ENCODE measurements around the gene ZSCAN2.
"Not testable (repeated sequence)": the region's sequence is repeated elsewhere in the genome, so short reads cannot be mapped to it uniquely, and the experiment has no call there.

ZSCAN2 gene

DNA sequence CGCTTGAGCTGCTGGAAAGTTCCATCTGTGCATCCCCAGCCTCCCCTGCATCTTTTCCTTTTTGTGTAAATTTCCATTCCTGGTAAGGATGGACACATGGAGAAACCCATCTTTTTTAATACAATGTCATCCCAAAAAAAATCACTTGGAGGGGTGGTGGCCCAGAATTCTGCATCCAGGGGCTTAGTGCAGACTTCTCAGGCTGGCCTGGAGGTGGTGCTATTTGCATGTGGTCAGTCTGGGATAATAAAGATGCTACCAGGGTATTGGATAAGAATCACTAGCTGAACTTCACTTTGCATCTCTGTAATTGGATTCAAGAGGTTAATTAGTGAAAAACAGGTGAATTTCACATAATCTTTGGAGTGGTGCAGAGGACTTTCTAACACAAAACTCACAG, 1.8 kb upstream of the ZSCAN2 start:
- peak; percentile 33 for DNase-seq

DNA sequence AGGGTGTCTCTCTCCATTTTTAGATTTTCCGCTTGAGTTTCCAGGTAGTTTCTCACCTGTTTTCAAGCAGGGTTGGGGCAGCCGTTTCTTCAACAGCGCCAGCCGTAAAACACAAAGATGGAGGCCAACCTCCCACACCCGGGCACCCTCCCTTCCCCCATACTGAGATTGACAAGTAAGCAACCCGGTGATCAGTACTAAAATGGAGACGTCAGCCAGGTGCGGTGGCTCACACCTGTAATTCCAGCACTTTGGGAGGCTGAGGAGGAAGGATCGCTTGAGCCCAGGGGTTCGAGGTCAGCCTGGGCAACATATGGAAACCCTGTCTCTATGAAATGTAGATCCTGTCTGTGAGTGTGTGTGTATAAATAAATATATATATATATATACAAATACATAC, 903 bp upstream of the ZSCAN2 start:
- DNase-seq = no peak

DNA sequence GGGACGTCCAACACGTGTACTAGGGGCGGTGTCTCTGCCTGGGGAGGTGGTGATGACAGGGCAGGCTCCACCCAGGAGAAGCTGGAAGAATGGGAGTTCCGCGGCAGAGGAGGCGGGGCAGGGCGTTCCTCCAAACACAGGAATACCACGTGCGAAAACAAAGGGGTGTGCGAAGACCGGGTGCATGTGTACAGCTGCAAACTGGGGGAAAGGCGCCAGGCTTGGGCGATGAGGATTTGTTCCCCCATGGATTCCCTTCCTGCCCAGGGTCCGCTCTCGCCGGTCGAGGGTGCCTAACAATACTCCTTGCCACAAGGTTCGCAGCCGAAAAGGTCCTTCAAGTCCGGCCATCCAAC, 500 bp upstream of the ZSCAN2 start:
- DNase-seq = peak; percentile 78

DNA sequence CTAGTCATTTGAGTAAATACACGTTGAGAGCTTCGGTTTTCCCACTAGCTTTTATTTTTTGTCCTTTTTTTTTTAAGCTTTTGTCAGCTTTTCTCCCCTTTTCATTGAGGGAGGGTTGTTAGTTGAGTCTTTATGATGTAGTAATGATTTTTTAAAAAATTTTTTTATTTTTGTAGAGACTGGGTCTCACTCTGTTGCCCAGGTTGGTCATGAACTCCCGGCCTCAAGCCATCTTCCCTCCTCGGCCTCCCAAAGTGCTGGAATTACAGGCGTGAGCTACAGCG, 688 bp downstream of the ZSCAN2 start:
- DNase-seq = no peak

DNA sequence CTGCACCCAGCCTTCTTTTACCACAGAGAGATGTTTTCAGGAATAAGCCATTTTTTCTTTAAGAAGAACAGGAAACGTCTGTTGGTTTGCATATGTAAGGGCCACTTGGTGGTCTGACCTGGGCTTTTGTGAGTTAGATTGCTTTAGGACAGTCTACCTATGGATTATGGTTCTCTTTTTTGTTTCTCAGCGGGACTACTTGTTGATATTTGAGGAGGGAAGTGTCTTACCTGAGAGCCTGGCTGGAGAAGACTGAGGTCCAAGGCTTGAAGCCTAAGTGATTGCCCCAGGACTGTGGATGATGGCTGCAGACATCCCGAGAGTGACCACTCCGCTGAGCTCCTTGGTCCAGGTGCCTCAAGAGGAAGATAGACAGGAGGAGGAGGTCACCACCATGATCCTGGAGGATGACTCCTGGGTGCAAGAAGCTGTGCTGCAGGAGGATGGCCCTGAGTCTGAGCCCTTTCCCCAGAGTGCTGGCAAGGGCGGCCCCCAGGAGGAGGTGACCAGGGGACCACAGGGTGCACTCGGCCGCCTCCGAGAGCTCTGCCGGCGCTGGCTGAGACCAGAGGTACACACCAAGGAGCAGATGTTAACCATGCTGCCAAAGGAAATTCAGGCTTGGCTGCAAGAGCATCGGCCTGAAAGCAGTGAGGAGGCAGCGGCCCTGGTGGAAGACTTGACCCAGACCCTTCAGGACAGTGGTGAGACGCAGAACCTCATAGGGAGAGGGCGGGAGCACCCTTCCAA, 3.0 kb downstream of the ZSCAN2 start:
- no peak for DNase-seq

DNA sequence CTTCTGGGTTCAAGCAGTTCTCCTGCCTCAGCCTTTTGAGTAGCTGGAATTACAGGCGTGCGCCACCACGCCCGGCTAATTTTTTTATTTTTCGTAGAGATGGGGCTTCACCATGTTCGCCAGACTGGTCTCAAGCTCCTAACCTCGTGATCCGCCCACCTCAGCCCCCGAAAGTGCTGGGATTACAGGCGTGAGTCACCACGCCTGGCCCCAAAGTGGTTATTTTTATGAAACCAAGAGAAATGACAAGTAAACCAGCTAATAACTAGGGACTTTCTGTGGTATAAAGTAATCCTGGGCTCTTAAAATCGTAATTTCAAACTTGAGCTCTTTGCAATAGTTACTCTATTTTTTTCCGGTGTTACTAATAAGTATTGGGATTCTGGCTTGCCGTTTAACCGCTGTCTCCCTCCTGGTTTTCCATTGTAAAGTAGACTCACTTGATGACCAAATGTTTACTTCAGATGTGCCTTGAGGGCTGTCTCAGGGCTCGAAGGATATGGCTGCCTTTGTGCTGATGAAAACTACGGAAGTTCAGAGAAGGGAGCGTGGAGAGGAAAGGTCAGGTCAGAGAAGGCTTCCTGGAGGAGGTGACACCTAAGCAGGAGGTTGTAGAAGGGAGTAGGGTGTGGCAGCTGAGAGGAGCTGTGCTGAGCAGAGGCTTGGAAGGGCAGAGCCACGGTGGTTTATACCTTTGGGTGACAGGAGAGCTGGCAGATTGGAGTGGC, 4.2 kb downstream of the ZSCAN2 start:
- peak; percentile 21 for DNase-seq

DNA sequence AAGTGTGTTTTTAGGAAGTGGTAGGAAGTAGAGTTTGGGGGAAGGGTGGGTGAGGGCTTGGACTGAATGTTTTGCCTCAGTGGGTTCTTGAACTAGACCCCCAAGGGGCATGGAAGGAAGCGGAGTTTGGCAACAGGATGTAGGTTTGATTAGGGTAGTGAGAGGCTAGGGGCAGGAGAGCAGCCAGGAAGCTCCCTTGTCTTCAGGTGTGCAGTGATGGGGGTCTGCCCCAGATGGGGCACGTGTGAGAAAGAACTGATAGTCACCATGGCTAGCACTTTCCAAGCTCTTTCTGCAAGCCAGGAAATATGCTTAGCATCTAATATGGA, 4.7 kb downstream of the ZSCAN2 start:
- no peak for DNase-seq

DNA sequence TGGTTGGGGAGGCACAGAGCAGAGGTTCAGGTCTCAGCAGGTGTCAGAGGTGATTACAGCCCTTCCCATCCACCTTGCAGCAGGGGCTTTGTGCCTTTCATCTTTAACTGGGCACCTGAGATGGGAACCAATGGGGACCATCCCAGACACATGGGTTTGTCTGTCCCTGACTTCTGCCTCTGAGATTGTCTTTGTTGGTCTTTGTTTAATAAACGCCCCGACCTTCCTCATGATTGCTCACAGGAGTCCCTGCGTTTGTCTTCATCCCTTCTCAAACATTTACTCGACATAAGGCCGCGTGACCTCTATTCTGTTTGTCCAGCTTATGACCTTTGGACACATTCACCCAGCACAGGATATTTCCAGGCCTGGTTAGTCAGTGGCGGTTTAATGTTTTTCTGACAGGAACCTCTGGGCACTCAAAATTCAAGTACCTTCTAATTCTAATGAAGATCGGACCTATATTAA, 5.9 kb downstream of the ZSCAN2 start:
- no peak for DNase-seq

DNA sequence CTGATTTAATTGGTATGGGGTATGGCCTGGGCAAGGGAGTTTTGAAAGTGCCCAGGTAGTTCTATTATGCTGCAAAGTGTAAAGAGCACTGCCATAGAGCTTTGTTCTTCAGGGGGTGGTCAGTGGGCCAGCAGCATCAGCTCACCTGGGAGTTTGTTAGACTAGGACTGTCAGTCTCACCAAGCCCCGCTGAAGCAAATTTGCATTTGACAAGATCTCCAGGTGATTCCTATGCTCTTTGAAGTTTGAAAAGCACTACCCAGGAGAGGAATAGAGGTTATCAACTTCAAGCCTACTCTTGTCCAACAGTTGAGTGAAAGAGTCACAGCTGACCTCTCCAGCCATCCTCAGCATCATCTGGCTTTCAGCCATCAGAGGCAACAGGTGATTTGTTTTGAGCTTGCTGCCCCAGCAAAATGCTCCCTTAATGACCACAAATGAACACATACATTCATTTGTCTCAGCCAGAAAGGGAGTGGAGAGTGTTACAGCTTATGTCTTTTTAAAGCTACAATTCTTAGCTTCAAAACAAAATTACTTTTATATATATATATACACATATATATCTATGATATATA, 8.0 kb downstream of the ZSCAN2 start:
- DNase-seq = no peak

DNA sequence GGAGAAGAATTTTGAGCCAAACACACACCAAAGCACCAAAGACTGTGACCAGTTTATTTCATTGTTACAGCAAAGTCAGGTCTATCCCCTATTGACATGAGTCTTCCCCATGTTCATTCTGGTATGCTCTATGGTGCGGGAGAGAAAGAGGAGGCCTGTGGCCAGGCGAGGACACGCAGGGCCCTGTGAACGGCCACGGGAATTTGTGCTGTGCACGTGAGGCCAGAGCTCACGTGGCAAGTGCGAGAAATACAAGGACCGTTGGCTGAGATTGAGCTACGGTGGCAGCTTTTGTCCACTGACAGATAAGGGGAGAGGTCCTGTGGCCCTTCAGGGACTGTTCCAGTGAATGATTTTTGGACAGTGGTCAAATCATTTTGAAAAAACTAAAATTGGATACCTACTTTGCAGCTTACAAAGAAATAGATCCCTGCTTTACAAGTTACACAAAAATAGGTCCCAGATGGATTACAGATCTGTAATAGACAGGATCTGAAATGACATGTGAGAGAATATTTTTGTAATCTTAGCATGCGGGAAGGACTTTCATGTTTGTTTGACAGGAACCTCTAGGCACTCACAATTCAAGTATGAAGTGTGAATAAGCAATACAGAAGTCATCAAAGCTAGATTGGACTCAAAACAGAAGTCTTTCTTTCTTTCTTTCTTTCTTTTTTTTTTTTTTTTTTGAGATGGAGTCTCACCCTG, 9.2 kb downstream of the ZSCAN2 start:
- DNase-seq = no peak

DNA sequence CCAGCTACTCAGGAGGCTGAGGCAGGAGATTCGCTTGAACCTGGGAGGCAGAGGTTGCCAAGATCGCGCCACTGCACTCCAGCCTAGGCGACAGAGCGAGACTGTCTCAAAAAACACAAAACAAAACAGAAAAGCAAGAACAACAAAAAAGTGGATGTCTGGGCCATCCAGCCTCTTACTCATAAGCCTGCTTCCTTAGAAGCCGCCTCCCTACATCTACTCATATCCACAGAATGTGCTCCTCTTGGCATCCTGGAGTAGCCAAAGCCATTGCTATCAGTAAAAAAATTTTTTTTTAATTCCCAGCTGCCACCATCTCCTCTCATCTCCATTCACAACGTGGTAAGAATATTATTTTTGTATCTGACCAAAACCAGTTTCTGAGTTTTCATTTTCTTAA, 10.8 kb downstream of the ZSCAN2 start:
- no peak for DNase-seq

DNA sequence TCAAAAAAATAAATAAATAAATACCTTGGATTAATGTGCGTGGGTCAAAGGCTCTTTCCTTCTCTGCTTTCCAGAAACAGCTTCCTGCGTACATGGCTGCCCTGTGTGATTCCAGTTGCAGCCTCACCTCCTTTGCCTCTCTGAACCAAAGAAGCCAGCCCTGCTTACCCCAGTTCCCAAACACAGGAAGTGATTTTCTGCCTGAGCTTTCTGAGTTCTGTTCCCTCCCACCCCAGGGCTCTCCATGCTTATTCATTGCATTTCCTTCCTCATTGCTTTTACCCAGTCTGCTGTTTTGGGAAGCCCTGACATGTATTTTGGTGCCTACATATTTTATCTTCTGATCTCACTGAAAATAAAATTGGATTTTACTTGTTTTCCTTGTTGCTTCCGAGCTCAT, 15.4 kb downstream of the ZSCAN2 start:
- no peak for DNase-seq

DNA sequence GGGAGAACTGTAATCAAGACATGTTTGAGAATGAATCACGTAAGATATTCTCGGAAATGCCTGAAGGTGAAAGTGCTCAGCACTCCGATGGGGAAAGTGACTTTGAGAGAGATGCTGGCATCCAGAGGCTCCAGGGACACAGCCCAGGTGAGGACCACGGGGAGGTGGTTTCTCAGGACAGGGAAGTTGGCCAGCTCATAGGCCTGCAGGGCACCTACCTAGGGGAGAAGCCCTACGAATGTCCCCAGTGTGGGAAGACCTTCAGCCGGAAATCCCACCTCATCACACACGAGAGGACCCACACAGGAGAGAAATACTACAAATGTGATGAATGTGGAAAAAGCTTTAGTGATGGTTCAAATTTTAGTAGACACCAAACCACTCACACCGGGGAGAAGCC, 19.8 kb downstream of the ZSCAN2 start:
- DNase-seq = no peak

DNA sequence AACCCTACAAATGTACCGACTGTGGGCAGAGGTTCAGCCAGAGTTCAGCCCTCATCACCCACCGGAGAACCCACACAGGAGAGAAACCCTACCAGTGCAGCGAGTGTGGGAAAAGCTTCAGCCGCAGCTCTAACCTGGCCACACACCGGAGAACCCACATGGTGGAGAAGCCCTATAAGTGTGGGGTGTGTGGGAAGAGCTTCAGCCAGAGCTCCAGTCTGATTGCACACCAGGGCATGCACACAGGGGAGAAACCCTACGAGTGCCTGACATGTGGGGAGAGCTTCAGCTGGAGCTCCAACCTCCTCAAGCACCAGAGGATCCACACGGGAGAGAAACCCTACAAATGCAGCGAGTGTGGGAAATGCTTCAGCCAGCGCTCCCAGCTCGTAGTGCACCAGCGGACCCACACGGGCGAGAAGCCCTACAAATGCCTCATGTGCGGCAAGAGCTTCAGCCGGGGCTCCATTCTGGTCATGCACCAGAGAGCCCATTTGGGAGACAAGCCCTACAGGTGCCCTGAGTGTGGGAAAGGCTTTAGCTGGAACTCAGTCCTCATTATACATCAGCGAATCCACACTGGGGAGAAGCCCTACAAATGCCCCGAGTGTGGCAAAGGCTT, 20.7 kb downstream of the ZSCAN2 start:
- DNase-seq = no peak

DNA sequence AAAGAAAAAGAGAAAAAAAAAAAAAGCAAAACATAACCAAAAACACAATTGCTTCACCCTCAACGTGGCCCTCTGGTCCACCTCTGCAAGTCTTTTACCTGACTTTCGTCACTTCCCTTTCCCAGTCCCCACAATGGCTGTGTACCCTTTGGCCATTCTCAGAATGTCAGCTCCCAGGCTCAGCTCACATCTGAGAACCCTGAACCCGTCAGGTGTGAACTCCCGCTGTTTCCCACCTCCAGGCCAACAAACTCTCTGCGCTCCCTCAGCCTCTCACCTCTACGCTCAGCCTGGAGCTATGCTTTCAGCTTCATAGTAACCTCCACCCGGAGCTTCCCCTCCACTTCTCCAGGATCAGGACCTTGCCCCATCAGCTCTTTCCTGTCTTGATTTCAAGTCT, 23.6 kb downstream of the ZSCAN2 start:
- no peak for DNase-seq

DNA sequence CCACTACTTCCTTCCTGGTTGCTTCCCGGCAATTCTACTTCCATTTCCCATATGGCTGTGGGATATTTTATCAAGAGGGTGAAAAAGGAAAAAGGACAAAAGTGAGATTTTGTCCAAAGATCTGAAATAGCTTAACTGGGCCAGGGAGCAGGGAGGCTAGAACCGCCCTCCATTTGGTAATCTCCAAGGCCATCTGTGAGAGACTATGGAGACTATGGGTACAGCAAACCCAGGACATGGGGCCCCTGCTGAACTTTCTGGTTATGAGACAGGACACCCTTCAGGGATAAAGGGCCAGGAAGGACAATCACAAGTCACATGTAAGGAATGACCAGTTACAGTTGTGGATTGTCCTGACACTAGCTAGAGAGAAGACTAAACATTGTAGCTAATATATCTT, 24.3 kb downstream of the ZSCAN2 start:
- no peak for DNase-seq

DNA sequence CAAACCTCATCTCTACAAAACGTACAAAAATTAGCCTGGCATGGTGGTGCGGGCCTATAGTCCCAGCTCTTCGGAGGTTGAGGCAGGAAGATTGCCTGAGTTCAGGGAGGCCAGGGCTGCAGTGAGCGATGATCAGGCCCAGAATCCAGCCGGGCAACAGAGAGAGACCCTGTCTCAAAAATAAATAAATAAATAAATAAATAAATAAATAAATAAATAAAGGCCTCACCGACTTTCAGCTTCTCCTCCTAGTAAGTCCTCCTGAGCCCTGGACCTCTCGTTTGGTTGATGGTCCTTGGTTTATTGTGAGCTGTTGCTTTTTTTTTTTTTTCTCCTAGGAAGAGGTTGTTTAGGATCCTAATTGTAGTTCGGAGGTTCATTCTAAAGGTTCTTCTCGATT, 28.2 kb downstream of the ZSCAN2 start:
- no peak for DNase-seq

DNA sequence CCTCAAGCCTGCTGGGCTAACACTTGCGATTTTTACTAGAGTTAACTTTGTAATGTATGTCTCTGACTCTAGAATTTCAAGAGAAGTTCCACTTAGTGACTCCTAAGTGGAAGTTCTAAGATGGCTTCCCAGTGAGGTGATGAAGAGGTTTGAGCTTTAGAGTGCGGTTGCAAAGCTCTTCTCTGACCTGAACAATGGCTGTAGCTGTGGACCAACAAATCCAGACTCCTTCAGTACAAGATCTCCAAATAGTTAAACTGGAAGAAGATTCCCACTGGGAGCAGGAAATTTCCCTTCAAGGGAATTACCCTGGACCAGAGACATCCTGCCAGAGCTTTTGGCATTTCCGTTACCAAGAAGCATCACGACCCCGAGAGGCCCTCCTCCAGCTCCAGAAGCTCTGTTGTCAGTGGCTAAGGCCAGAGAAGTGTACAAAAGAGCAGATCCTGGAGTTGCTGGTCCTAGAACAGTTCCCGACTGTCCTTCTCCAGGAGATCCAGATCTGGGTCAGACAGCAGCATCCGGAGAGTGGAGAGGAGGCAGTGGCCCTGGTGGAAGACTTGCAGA, 31.0 kb downstream of the ZSCAN2 start:
- DNase-seq = no peak

DNA sequence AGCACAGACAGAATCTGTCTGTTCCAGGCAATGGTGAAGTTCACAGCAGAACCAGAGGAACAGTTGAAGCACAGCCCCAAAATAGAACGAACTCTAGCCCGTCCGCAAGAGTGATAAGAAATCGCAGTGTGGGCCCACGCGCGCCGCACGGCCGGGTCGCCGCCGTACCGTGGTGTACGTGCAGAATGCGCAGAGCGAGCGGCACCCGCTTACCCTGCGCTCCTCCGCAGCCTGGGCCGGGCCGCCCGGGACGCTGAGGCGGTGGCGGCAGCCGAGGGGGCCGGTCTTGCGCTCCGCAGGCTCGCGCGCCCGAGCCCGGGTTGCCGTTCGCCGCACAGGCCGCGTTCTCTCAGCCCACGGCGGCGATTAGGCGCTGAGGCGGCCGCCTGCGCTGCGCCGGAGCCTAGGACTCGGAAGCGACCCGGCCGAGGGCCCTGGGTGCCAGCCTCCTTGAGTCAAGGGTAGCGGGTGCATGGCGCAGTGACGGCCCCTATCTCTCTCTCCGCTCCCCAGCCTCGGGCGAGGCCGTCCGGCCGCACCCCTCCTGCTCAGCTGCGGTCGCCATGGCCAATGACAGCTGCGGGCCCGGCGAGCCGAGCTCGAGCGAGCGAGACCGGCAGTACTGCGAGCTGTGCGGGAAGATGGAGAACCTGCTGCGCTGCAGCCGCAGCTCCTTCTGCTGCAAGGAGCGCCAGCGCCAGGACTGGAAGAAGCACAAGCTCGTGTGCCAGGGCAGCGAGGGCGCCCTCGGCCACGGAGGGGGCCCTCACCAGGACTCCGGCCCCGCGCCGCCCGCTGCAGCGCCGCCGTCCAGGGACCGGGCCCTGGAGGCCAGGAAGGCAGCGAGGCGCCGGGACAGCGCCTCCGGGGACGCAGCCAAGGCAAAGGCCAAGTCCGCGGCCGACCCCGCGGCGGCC, 32.8 kb downstream of the ZSCAN2 start:
- DNase-seq = peak; percentile 62

DNA sequence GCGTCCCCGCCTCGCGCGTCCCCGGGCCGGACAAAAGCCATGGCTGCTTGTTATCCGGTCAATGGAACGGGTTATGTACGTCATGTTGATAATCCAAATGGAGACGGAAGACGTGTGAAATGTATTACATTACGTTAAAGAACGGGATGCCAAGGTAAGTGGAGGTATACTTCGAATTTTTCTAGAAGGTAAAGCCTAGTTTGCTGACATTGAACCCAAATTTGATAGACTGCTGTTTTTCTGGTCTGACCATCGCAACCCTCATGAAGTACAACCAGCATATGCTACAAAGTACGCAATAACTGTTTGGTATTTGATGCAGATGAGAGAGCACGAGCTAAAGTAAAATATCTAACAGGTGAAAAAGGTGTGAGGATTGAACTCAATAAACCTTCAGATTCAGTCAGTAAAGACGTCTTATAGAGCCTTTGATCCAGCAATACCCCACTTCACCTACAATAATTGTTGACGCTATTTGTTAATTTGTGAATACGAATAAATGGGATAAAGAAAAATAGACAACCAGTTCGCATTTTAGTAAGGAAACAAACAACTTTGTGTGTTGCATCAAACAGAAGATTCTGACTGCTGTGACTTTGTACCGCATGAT, 33.5 kb downstream of the ZSCAN2 start:
- peak; percentile 18 for DNase-seq

DNA sequence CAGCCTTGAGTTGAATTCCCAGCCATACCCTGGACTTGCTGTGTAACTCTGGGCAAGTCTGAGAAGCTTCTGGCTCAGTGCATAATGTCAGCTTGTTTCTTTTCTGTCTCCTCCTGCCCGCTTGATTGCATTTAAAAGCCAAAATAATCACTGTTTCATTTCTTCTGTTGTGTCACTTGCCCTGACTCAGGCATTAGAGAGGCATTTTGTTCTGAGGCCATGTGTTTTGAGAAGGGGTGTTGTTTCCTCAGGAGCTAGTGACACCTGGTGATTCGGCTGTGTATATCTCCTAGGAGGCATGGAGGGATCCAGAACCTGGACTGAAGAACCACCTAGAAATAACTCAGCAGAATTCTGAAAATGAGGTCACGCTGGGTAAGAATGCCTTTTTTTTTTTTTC, 37.3 kb downstream of the ZSCAN2 start:
- peak; percentile 39 for DNase-seq

DNA sequence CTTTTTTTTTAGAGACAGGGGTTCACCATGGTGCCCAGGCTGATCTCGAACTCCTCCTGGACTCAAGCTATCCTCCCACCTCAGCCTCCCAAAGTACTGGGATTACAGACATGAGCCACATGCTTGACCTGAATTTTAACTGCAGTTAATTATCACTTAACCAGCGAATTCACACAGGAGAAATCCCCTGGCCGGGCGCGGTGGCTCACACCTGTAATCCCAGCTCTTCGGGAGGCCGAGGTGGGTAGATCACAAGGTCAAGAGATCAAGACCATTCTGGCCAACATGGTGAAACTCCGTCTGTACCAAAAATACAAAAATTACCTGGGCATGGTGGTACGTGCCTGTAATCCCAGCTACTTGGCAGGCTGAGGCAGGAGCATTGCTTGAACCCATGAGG, 41.1 kb downstream of the ZSCAN2 start:
- DNase-seq = not testable (repeated sequence)
